ENCODE data around the gene RFT1.

GRCh38 chr3:53123953-53124352, 6.3 kb downstream of the RFT1 start:
- TF ChIP-seq POLR2A (IDR thresholded peaks at IDR 0.05) (no peak), CTCF (IDR thresholded peaks at IDR 0.05) (no peak)

Data from uterus (tissue), 2 donors.